HepG2 (cell line): ENCODE data around the gene NPBWR2. TPM values are rescaled to one million over a fixed set of nuclear protein-coding genes. Genes with fewer than 3 reads are reported as not detected.

ENCODE experiments used
- CREB1 ChIP-seq, 2 experiments: fragments of 450-650 bp in 1 of 2; IDR thresholded peaks; 2 replicates each; pipeline ENCODE4 v1.6.1; 2016 to 2017; ENCODE audit warnings: control low read depth in 1 of 2, mild to moderate bottlenecking in 1 of 2, missing compliant biosample characterization in 1 of 2, missing genetic modification characterization in 1 of 2
- PAX8 ChIP-seq: sonication (generic); formaldehyde crosslinking; IDR thresholded peaks from 2 replicates; pipeline ENCODE4 v1.8.0; 2022; ENCODE audit warnings: mild to moderate bottlenecking, missing genetic modification reagents, borderline replicate concordance
- RXRB ChIP-seq: IDR thresholded peaks from 2 replicates; pipeline ENCODE4 v1.6.1; 2016; ENCODE audit warnings: borderline replicate concordance, missing genetic modification reagents, missing compliant biosample characterization
- TRAFD1 ChIP-seq: sonication (generic); formaldehyde crosslinking; IDR thresholded peaks from 2 replicates; pipeline ENCODE4 v1.5.1; 2020; ENCODE audit warnings: missing genetic modification reagents, mild to moderate bottlenecking, borderline replicate concordance
- ZEB1 ChIP-seq: IDR thresholded peaks from 2 replicates; pipeline ENCODE4 v1.6.1; 2012; ENCODE audit warnings: mild to moderate bottlenecking, low read depth, inconsistent platforms; ENCODE audit not compliant: insufficient replicate concordance
- ZNF143 ChIP-seq: sonication (generic); formaldehyde crosslinking; IDR thresholded peaks from 2 replicates; pipeline ENCODE4 v1.4.0; 2020; ENCODE audit warnings: missing genetic modification reagents
- ZNF24 ChIP-seq: fragments of 450-650 bp; IDR thresholded peaks from 2 replicates; pipeline ENCODE4 v1.6.1; 2017; ENCODE audit warnings: antibody characterized with exemption, mild to moderate bottlenecking
- ZNF326 ChIP-seq: sonication (generic); formaldehyde crosslinking; IDR thresholded peaks from 2 replicates; pipeline ENCODE4 v1.4.0; 2020; ENCODE audit warnings: missing genetic modification reagents, borderline replicate concordance
- ZNF451 ChIP-seq: sonication (generic); formaldehyde crosslinking; IDR thresholded peaks from 2 replicates; pipeline ENCODE4 v1.5.0; 2020; ENCODE audit warnings: mild to moderate bottlenecking, missing genetic modification reagents
- ZNF512B ChIP-seq: sonication (generic); formaldehyde crosslinking; IDR thresholded peaks from 2 replicates; pipeline ENCODE4 v1.5.1; 2020; ENCODE audit warnings: missing genetic modification reagents, mild to moderate bottlenecking, borderline replicate concordance
- ZNF557 ChIP-seq: sonication (generic); formaldehyde crosslinking; IDR thresholded peaks from 2 replicates; pipeline ENCODE4 v1.4.0; 2020; ENCODE audit warnings: missing genetic modification reagents
- ZNF572 ChIP-seq: sonication (generic); formaldehyde crosslinking; IDR thresholded peaks from 2 replicates; pipeline ENCODE4 v1.5.1; 2020; ENCODE audit warnings: mild to moderate bottlenecking, missing genetic modification reagents
- ZNF607 ChIP-seq: sonication (generic); formaldehyde crosslinking; IDR thresholded peaks from 2 replicates; pipeline ENCODE4 v1.5.1; 2020; ENCODE audit warnings: missing genetic modification reagents, mild to moderate bottlenecking, borderline replicate concordance
- ZNF672 ChIP-seq: sonication (generic); formaldehyde crosslinking; IDR thresholded peaks from 2 replicates; pipeline ENCODE4 v1.8.1; 2022; ENCODE audit warnings: missing genetic modification reagents
- ZNF782 ChIP-seq: sonication (generic); formaldehyde crosslinking; IDR thresholded peaks from 2 replicates; pipeline ENCODE4 v1.4.0; 2020; ENCODE audit warnings: missing genetic modification reagents, mild to moderate bottlenecking, borderline replicate concordance
- ZNF790 ChIP-seq: sonication (generic); formaldehyde crosslinking; IDR thresholded peaks from 2 replicates; pipeline ENCODE4 v1.8.0; 2022; ENCODE audit warnings: missing genetic modification reagents, mild to moderate bottlenecking, borderline replicate concordance
- ZSCAN20 ChIP-seq: sonication (generic); formaldehyde crosslinking; IDR thresholded peaks from 2 replicates; pipeline ENCODE4 v1.4.0; 2020; ENCODE audit warnings: missing genetic modification reagents, mild to moderate bottlenecking, borderline replicate concordance
- polyA plus RNA-seq, 8 experiments: library from polyadenylated mRNA; depleted of rRNA in 3 of 8; stranded (reverse) in 7 of 8; unstranded in 1 of 8; fragments of >200 nt; fragmentation: Illumina TruSeq in 4 of 8; extraction: Trizol in 4 of 8; gene quantifications; 2 replicates each; pipeline versions ENCODE4 v1.2.1 to v1.2.3, GENCODE V29; 2011 to 2016; ENCODE audit warnings: low read depth in 4 of 8, missing spikeins in 1 of 8, mixed read lengths in 1 of 8; ENCODE audit not compliant: insufficient read depth in 1 of 8
- total RNA-seq, 5 experiments: library from RNA; depleted of rRNA; stranded (reverse); fragments of >200 nt; fragmentation: Illumina TruSeq; extraction: Trizol; gene quantifications; 2 replicates each; pipeline ENCODE4 v1.2.3, GENCODE V29; 2016; ENCODE audit warnings: low read depth in 1 of 5
- TF ChIP-seq, protein P1 (sequence below): sonication (generic); formaldehyde crosslinking; IDR thresholded peaks from 2 replicates; pipeline ENCODE4 v1.4.0; 2020; ENCODE audit warnings: missing genetic modification reagents, borderline replicate concordance
- TF ChIP-seq, protein P2 (sequence below): sonication (generic); formaldehyde crosslinking; IDR thresholded peaks from 2 replicates; pipeline ENCODE4 v1.4.0; 2020; ENCODE audit warnings: missing genetic modification reagents

Gene NPBWR2
- total and polyA plus RNA-seq, 2 of the 13 experiments (the other 11 are each of a cell fraction or from before 2014, with no cell fraction given), result not detected

GRCh38 chr20:64056889-64057627 lies 50.3 kb downstream of the NPBWR2 start (continued):
- TF ChIP-seq ZNF672 (CRISPR knock-in tag) (no peak), TRAFD1 (CRISPR knock-in tag) (peak; percentile 71), ZNF782 (CRISPR knock-in tag) (no peak; the same call in 1 of the 2 replicates), ZNF607 (peak; percentile 83; the same call in 1 of the 2 replicates), ZNF557 (no peak), PAX8 (CRISPR knock-in tag) (no peak), CREB1 (IDR thresholded peaks at IDR 0.05) (no peak), CREB1 (CRISPR knock-in tag; IDR thresholded peaks at IDR 0.05) (no peak), ZNF512B (no peak), ZNF572 (CRISPR knock-in tag) (peak; percentile 15), ZEB1 (no peak), ZNF451 (no peak), ZSCAN20 (CRISPR knock-in tag) (no peak; the same call in 1 of the 2 replicates), ZNF790 (CRISPR knock-in tag) (no peak; the same call in 1 of the 2 replicates), RXRB (CRISPR knock-in tag) (no peak), ZNF24 (no peak), ZNF143 (CRISPR knock-in tag) (no peak), ZNF326 (CRISPR knock-in tag) (no peak; the same call in 1 of the 2 replicates)
- TF ChIP-seq, protein P1, sequence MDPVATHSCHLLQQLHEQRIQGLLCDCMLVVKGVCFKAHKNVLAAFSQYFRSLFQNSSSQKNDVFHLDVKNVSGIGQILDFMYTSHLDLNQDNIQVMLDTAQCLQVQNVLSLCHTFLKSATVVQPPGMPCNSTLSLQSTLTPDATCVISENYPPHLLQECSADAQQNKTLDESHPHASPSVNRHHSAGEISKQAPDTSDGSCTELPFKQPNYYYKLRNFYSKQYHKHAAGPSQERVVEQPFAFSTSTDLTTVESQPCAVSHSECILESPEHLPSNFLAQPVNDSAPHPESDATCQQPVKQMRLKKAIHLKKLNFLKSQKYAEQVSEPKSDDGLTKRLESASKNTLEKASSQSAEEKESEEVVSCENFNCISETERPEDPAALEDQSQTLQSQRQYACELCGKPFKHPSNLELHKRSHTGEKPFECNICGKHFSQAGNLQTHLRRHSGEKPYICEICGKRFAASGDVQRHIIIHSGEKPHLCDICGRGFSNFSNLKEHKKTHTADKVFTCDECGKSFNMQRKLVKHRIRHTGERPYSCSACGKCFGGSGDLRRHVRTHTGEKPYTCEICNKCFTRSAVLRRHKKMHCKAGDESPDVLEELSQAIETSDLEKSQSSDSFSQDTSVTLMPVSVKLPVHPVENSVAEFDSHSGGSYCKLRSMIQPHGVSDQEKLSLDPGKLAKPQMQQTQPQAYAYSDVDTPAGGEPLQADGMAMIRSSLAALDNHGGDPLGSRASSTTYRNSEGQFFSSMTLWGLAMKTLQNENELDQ (CRISPR knock-in tag), result no peak
- TF ChIP-seq, protein P2, sequence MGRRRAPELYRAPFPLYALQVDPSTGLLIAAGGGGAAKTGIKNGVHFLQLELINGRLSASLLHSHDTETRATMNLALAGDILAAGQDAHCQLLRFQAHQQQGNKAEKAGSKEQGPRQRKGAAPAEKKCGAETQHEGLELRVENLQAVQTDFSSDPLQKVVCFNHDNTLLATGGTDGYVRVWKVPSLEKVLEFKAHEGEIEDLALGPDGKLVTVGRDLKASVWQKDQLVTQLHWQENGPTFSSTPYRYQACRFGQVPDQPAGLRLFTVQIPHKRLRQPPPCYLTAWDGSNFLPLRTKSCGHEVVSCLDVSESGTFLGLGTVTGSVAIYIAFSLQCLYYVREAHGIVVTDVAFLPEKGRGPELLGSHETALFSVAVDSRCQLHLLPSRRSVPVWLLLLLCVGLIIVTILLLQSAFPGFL (CRISPR knock-in tag), result no peak
